Activated CD8-positive, alpha-beta T cell treated with anti-CD3 and anti-CD28 coated beads for 36 hours (primary cell): Measurements from ENCODE around the gene DRC1. TPM values are rescaled to one million over a fixed set of nuclear protein-coding genes. Genes with fewer than 3 reads are reported as not detected.
"Not testable (repeated sequence)": the region's sequence is repeated elsewhere in the genome, so short reads cannot be mapped to it uniquely, and the experiment has no call there.

Source experiments
- ATAC-seq: fragments of 200-7000 bp; cut with Tn5 transposase; one replicate; pipeline ENCODE4 v1.10.0; 2021; ENCODE audit warnings: mild to moderate bottlenecking, moderate library complexity
- CTCF ChIA-PET: fragments of 350-600 bp; sonication (Branson Sonifier 250); formaldehyde crosslinking; loops from one replicate; lab custom pipeline; 2021; ENCODE audit warnings: antibody characterized with exemption; lab: Charles Lee
- POLR2A ChIA-PET: fragments of 350-600 bp; sonication (Branson Sonifier 250); formaldehyde crosslinking; loops from one replicate; lab custom pipeline; 2021; ENCODE audit warnings: antibody characterized with exemption; lab: Charles Lee
- DNase-seq: peaks from one replicate; pipeline ENCODE4 v3.0.0-alpha.2; 2020
- H3K27ac Mint-ChIP-seq: one replicate; pipeline ENCODE4 v1.8.0; 2021; ENCODE audit warnings: mild to moderate bottlenecking, mixed read lengths
- H3K27me3 Mint-ChIP-seq: one replicate; pipeline ENCODE4 v1.8.0; 2021; ENCODE audit warnings: mixed read lengths
- H3K36me3 Mint-ChIP-seq: one replicate; pipeline ENCODE4 v1.8.0; 2021; ENCODE audit warnings: low read depth, mixed read lengths
- H3K4me1 Mint-ChIP-seq: one replicate; pipeline ENCODE4 v1.8.0; 2021; ENCODE audit warnings: low read depth, mixed read lengths
- H3K4me3 Mint-ChIP-seq: one replicate; pipeline ENCODE4 v1.8.0; 2021; ENCODE audit warnings: mild to moderate bottlenecking, moderate library complexity, mixed read lengths
- H3K9me3 Mint-ChIP-seq: one replicate; pipeline ENCODE4 v1.8.0; 2021; ENCODE audit warnings: mixed read lengths
- CTCF ChIP-seq: fragments of 200-600 bp; IDR thresholded peaks from one replicate; pipeline ENCODE4 v1.8.0; 2022; ENCODE audit warnings: antibody characterized with exemption, mild to moderate bottlenecking
- intact Hi-C: fragments of 100-400 bp; cut with micrococcal nuclease; formaldehyde crosslinking; loops from one replicate; pipeline ENCODE4 v1.10.0; 2022
- total RNA-seq, 2 experiments: library from RNA; stranded (reverse); gene quantifications; one replicate each; pipeline ENCODE4 v1.2.3, GENCODE V29; 2021

The DRC1 gene
- not detected for total RNA-seq

- H3K36me3 Mint-ChIP-seq: no peaks in the 10 kb centered on the region
- ATAC-seq (peak; percentile 35), DNase-seq (peak; percentile 38)
- CTCF ChIA-PET: no interaction called here
- peaks cover 8% of the 10 kb centered on the region for H3K4me1 Mint-ChIP-seq
- peaks cover 10% of the 10 kb centered on the region for H3K27me3 Mint-ChIP-seq
- intact Hi-C loops: no loop called here
- POLR2A ChIA-PET: no interaction called here
- no peaks in the 10 kb centered on the region for H3K9me3 Mint-ChIP-seq
- H3K4me3 Mint-ChIP-seq: no peak within 1 kb of the TSS
- no peak within 1 kb of the TSS for H3K27ac Mint-ChIP-seq
- TF ChIP-seq CTCF: no peak
Measured at GRCh38 chr2:26401739-26402541, at the start of gene DRC1. DRC1 (plus strand) TSS chr2:26401920; CDS start chr2:26401990, 70 bp downstream.

- Mint-ChIP-seq H3K27ac (no peak overlapping the region), H3K36me3 (peaks cover 41% of the 10 kb centered on the region), H3K4me3 (no peak overlapping the region), H3K9me3 (no peaks in the 10 kb centered on the region), H3K4me1 (peaks cover 65% of the 10 kb centered on the region), H3K27me3 (no peaks in the 10 kb centered on the region)
- POLR2A ChIA-PET: interaction anchor here (0.6 kb wide), 1 partner anchor 56 kb away, joined by 3 read pairs; no protein-coding TSS in a partner anchor
- intact Hi-C loops: no loop called here
- peak; percentile 58 for DNase-seq
- TF ChIP-seq CTCF: no peak
- CTCF ChIA-PET: no interaction called here
- ATAC-seq: peak; percentile 96
Measured at GRCh38 chr2:26352892-26353291, 48.8 kb upstream of the DRC1 start.

- POLR2A ChIA-PET: interaction anchor here (0.6 kb wide), 1 partner anchor 43 kb away, joined by 4 read pairs; no protein-coding TSS in a partner anchor
- ATAC-seq, H3K27ac Mint-ChIP-seq, H3K9me3 Mint-ChIP-seq, DNase-seq, CTCF ChIA-PET, H3K4me3 Mint-ChIP-seq, intact Hi-C loops, H3K27me3 Mint-ChIP-seq: not testable (repeated sequence)
- H3K36me3 Mint-ChIP-seq: peaks cover 36% of the 10 kb centered on the region
- peaks cover 69% of the 10 kb centered on the region for H3K4me1 Mint-ChIP-seq
Measured at GRCh38 chr2:26354469-26354868, 47.3 kb upstream of the DRC1 start.

- POLR2A ChIA-PET: no interaction called here
- intact Hi-C loops: no loop called here
- Mint-ChIP-seq H3K9me3 (no peaks in the 10 kb centered on the region), H3K27ac (no peak overlapping the region), H3K4me3 (no peak overlapping the region), H3K36me3 (peaks cover 35% of the 10 kb centered on the region), H3K4me1 (peaks cover 71% of the 10 kb centered on the region), H3K27me3 (no peaks in the 10 kb centered on the region)
- CTCF ChIA-PET: no interaction called here
- no peak for TF ChIP-seq CTCF
- ATAC-seq: peak; percentile 47
- DNase-seq: no peak
Measured at GRCh38 chr2:26355038-26355995, 46.4 kb upstream of the DRC1 start.

GRCh38 chr2:26356111-26356510 lies 45.6 kb upstream of the DRC1 start:
- intact Hi-C loops: no loop called here
- ChIA-PET POLR2A (interaction anchor here (1.5 to 1.8 kb wide), 2 partner anchors 9 to 11 kb away, joined by 7 to 8 read pairs; partner anchors contain the start of genes ADGRF3 and SELENOI), CTCF (interaction anchor here (1.0 kb wide), 1 partner anchor 77 kb away, joined by 3 read pairs; no protein-coding TSS in a partner anchor)

More at GRCh38 chr2:26356111-26356510, 45.6 kb upstream of the DRC1 start:
- no peak overlapping the region for H3K27ac Mint-ChIP-seq
- H3K4me1 Mint-ChIP-seq: peaks cover 72% of the 10 kb centered on the region
- H3K4me3 Mint-ChIP-seq: no peak overlapping the region
- H3K9me3 Mint-ChIP-seq: no peaks in the 10 kb centered on the region
- no peak for ATAC-seq
- TF ChIP-seq CTCF: no peak
- H3K36me3 Mint-ChIP-seq: peaks cover 35% of the 10 kb centered on the region
- H3K27me3 Mint-ChIP-seq: no peaks in the 10 kb centered on the region
- no peak for DNase-seq
